ENCODE results near the gene FAM53B.

DNA sequence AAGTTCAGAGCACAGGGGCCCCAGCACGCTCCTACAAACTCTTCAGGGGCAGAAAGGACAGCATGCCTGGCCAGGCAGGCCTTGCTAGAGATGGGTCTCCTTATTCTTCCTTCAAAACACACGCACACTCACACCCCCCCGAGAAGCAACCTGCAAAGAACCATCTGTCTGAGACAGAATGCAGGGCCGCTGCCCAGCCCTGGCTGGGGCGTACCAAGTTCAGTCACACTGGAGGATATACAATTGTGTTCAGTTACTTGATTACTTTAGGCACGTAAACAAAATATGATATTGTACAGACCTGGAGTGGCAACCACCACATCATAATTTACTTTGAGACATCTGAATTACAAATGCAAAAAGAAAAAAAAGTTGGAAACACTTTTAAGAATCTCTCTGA is 5.7 kb downstream of the FAM53B start:
- TF ChIP-seq CTCF (IDR thresholded peaks at IDR 0.05) (no peak), POLR2A (IDR thresholded peaks at IDR 0.05) (no peak)

Data from tibial nerve (tissue), 3 donors.